Mucosa of descending colon (tissue), 3 donors: ENCODE data around the gene PLEKHG1. TPM values are rescaled to one million over a fixed set of nuclear protein-coding genes. Genes with fewer than 3 reads are reported as not detected.

ENCODE experiments used
- ATAC-seq: fragments of 200-7000 bp; cut with Tn5 transposase; one replicate; pipeline ENCODE4 v1.9.1; 2020; ENCODE audit warnings: mild to moderate bottlenecking, moderate library complexity
- DNase-seq, 3 donors: peaks; one replicate each; pipeline ENCODE4 v3.0.0-alpha.2; 2020
- H3K36me3 ChIP-seq: fragments of 200-600 bp; one replicate; pipeline ENCODE4 v1.8.0; 2021; ENCODE audit warnings: low read depth, mild to moderate bottlenecking
- H3K4me1 ChIP-seq: fragments of 200-600 bp; one replicate; pipeline ENCODE4 v1.8.0; 2021; ENCODE audit warnings: low read depth, mild to moderate bottlenecking
- H3K4me3 ChIP-seq: fragments of 200-600 bp; one replicate; pipeline ENCODE4 v1.8.0; 2021; ENCODE audit warnings: mild to moderate bottlenecking
- H3K9me3 ChIP-seq: fragments of 200-600 bp; one replicate; pipeline ENCODE4 v1.8.0; 2021; ENCODE audit warnings: mild to moderate bottlenecking
- intact Hi-C, 2 donors: fragments of 100-400 bp; cut with DNase I in 1 of 2; cut with micrococcal nuclease in 1 of 2; formaldehyde crosslinking; loops; one replicate each; pipeline versions ENCODE4 v1.11.0 to v1.11.1; 2022; cut with DNase I, micrococcal nuclease
- total RNA-seq, 3 donors: library from RNA; stranded (reverse); fragmentation: NEBNext Ultra II Directional in 2 of 3; extraction: Animal tissue kit (Norgen Biotek cat#: 25700) in 2 of 3; gene quantifications; one replicate each; pipeline versions ENCODE4 v1.2.1 to v1.2.4, GENCODE V29; 2021 to 2023
- TF ChIP-seq, protein P1 (sequence below): fragments of 200-600 bp; IDR thresholded peaks from one replicate; pipeline ENCODE4 v1.8.0; 2022; ENCODE audit warnings: antibody characterized with exemption, mild to moderate bottlenecking
- donor health status: DM: no; HTN: no; CAD: no; lungs with moderate emphysema.
- donor health status: DM: no; HTN: no; CAD: no.
- donor health status: DM: no; HTN: yes; CAD: no.

The PLEKHG1 gene
- total RNA-seq, 3 donors from 2014 or later, result 24.1 to 49.2 (median 29.1) TPM

DNA sequence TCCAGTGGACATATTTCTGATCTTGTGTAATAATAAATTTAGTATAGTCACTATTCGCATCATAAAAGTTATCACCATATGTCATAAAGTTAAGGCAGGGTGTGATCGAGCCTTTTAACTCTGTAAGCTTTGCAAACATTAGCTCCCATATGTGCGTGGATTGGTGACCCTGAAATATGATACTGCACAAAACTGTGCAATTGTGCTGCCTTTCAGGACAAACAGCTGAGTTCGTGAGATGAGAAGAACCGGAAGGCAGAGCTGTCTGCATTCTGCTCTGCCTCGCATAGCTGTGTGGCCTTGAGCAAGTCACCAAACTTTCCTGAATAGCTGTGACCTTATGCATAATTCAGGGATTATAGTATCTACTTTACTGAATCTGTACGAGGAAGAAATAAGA, 3.2 kb upstream of the PLEKHG1 start:
- TF ChIP-seq, protein P1, sequence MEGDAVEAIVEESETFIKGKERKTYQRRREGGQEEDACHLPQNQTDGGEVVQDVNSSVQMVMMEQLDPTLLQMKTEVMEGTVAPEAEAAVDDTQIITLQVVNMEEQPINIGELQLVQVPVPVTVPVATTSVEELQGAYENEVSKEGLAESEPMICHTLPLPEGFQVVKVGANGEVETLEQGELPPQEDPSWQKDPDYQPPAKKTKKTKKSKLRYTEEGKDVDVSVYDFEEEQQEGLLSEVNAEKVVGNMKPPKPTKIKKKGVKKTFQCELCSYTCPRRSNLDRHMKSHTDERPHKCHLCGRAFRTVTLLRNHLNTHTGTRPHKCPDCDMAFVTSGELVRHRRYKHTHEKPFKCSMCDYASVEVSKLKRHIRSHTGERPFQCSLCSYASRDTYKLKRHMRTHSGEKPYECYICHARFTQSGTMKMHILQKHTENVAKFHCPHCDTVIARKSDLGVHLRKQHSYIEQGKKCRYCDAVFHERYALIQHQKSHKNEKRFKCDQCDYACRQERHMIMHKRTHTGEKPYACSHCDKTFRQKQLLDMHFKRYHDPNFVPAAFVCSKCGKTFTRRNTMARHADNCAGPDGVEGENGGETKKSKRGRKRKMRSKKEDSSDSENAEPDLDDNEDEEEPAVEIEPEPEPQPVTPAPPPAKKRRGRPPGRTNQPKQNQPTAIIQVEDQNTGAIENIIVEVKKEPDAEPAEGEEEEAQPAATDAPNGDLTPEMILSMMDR, result no peak
- peak in 1 of 3 donors; percentile 63 for DNase-seq
- ATAC-seq, result peak; percentile 38
- H3K4me1 ChIP-seq, result peaks cover 41% of the 10 kb centered on the region
- peaks cover 3% of the 10 kb centered on the region for H3K36me3 ChIP-seq
- intact Hi-C loops, result no loop called here
- H3K9me3 ChIP-seq, result no peaks in the 10 kb centered on the region
- no peak overlapping the region for H3K4me3 ChIP-seq

DNA sequence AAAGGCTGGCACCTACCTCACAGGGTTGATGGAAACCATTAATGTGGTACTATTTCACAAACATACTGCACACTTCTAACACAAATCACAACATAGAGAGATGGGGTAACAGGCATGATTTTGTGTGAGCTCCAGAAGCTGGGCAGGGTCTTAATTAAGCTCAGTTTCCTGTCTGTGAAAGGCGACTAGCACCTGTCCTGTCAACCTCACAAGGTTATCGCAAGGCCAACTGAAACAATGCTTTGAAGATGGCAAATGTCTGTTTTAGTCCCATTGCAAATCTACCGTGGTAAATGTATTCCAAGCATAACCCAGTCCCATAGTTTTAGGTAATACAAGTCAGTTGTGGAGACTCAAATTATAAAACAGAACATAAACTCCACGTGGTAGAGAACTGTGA, 1.3 kb upstream of the PLEKHG1 start:
- Histone ChIP-seq H3K4me1 (peaks cover 34% of the 10 kb centered on the region), H3K4me3 (no peak overlapping the region), H3K36me3 (peaks cover 3% of the 10 kb centered on the region), H3K9me3 (no peaks in the 10 kb centered on the region)
- intact Hi-C loops, result no loop called here
- no peak for ATAC-seq
- TF ChIP-seq, protein P1, result no peak
- no peak for DNase-seq

DNA sequence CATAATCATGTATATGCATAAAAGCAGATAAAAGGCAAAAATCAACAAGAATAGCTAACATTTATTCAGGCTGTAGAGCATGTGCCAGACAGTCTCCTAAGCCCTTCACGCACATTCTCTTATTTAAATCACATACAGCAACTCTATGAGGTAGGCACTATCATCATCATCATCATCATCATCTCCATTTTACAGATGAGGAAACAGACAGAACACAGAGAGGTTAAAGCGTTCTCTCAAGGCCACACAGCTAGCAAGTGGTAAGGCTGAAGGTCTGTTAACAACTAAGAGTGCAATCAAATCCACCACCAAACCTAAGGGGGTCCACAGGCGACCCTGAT, 857 bp upstream of the PLEKHG1 start:
- no peaks in the 10 kb centered on the region for H3K9me3 ChIP-seq

DNA sequence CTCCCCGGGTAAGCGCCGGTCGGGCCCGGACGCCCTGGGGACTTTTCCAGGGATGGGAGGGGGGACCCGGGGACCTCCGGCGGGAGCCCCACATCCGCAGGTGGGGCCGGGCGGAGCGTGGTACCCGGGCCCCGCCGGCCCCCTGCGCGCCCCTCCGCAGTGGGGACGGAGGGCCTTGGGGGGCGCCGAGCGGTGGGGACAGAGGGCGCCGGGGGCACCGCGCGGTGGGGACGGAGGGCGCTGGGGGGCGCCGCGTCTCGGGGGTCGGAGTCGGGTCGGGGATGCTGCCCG, 270 bp downstream of the PLEKHG1 start:
- peaks cover 3% of the 10 kb centered on the region for H3K36me3 ChIP-seq
- intact Hi-C loops, result no loop called here
- H3K4me1 ChIP-seq, result peaks cover 32% of the 10 kb centered on the region
- ATAC-seq, result no peak
- peak overlapping the region; percentile 80 for H3K4me3 ChIP-seq
- TF ChIP-seq, protein P1, result no peak
- no peaks in the 10 kb centered on the region for H3K9me3 ChIP-seq
- no peak for DNase-seq

More for the DNA sequence above, 857 bp upstream of the PLEKHG1 start:
- H3K4me1 ChIP-seq, result peaks cover 32% of the 10 kb centered on the region
- peaks cover 3% of the 10 kb centered on the region for H3K36me3 ChIP-seq
- ATAC-seq (no peak), DNase-seq (no peak)
- TF ChIP-seq, protein P1, result no peak
- H3K4me3 ChIP-seq, result peak overlapping the region; percentile 80
- intact Hi-C loops, result no loop called here

DNA sequence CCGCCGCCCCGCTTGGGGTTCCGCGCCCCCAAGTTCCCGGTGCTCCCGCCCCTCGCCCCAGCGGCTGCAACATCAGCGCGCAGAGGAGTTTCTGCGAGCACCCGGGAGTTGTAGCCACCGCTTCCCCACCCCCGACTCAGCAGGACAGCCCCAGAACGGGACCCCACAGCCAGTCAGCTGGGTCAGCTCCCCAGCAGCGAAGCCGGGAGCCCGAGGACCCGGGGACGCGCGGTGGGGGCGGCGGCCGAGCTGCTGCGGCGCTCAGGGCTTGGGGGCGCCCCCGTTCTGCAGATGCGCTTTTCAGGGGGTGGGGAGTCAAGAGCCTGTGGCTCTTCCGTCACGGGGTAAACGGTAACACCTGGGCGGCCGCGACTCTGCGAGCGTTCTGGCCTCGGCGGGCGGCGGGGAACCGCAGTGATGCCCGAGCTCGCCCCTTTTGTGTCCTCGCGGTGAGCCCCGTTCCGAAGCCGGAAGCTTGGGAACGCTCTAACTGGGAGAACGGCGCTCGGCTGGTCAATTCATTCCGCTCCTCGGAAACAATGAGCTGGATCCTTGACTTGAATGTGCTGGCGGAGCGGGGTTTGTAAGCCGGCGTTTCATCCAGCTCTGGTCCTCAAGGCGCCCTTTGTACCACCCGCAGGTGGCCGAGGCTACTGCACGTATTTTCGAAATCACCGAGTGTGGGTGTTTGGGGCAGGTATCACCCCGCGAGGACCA, 774 bp downstream of the PLEKHG1 start:
- Histone ChIP-seq H3K9me3 (no peaks in the 10 kb centered on the region), H3K4me3 (peak overlapping the region; percentile 80), H3K36me3 (peaks cover 3% of the 10 kb centered on the region), H3K4me1 (peaks cover 32% of the 10 kb centered on the region)
- peak; percentile 83 to 86 (median 85) for DNase-seq
- peak; percentile 71 for ATAC-seq
- intact Hi-C loops, result no loop called here
- TF ChIP-seq, protein P1, result peak; percentile 13

DNA sequence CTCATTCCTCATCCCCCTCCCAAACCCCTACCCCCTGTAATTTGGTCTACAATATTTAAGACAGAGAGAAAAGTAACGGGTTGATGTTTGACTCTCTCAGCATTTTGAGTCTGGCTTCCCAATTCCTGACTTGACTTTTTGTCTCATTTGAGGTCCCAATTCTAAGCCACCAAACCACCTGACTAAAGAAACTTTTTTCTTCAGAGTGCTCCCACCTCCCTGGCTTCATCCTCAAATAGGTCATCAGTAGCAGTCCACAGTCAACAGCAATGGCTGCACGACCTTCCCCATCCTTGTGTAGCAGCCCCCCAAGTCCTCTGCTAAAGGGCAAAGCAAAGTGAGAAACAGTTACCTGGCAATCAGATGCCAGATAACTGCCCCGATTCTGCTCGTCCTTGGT, 1.8 kb downstream of the PLEKHG1 start:
- Histone ChIP-seq H3K4me3 (no peak overlapping the region), H3K9me3 (no peaks in the 10 kb centered on the region), H3K36me3 (peaks cover 3% of the 10 kb centered on the region), H3K4me1 (peaks cover 24% of the 10 kb centered on the region)
- intact Hi-C loops, result no loop called here
- ATAC-seq (no peak), DNase-seq (no peak)
- TF ChIP-seq, protein P1, result no peak
